Ectodermal cell (in vitro differentiated cells): ENCODE results near the gene MEIS3.

Experiments used
- H3K27ac ChIP-seq: 2 replicates; pipeline ENCODE4 v1.7.0; 2013; ENCODE audit warnings: mild to moderate bottlenecking, low read depth, low read length; ENCODE audit not compliant: insufficient read depth, poor library complexity, severe bottlenecking
- H3K27me3 ChIP-seq: 2 replicates; pipeline ENCODE4 v1.7.0; 2013; ENCODE audit warnings: mild to moderate bottlenecking, low read length; ENCODE audit not compliant: insufficient read depth, control insufficient read depth, poor library complexity, severe bottlenecking
- H3K36me3 ChIP-seq: one replicate; pipeline ENCODE4 v1.7.0; 2013; ENCODE audit warnings: low read length; ENCODE audit not compliant: control insufficient read depth, insufficient read depth
- H3K4me1 ChIP-seq: one replicate; pipeline ENCODE4 v1.7.0; 2013; ENCODE audit warnings: low read length; ENCODE audit not compliant: control insufficient read depth, insufficient read depth
- H3K4me3 ChIP-seq: 2 replicates; pipeline ENCODE4 v1.7.0; 2013; ENCODE audit warnings: low read depth, low read length, control low read depth; ENCODE audit not compliant: insufficient read depth
- H3K9me3 ChIP-seq: 2 replicates; pipeline ENCODE4 v1.7.0; 2013; ENCODE audit warnings: mild to moderate bottlenecking, low read length, moderate library complexity; ENCODE audit not compliant: control insufficient read depth
- WGBS, 2 experiments: methylation state at CpG; one replicate each; pipeline ENCODE4 v1.1.7; 2013; ENCODE audit warnings: missing lambda C conversion rate in 2 of 2; 5-methylcytosine and 5-hydroxymethylcytosine counted together

MEIS3 gene

GRCh38 chr19:47362321-47362720 is 57.0 kb downstream of the MEIS3 start:
- Histone ChIP-seq H3K36me3 (peaks cover 40% of the 10 kb centered on the region), H3K27me3 (no peaks in the 10 kb centered on the region), H3K9me3 (no peaks in the 10 kb centered on the region), H3K27ac (no peak overlapping the region), H3K4me1 (no peaks in the 10 kb centered on the region), H3K4me3 (no peak overlapping the region)
- WGBS, 2 experiments = 96% methylated on average over 21 of the region's 21 CpGs

- 95 to 96% methylated on average over 6 of the region's 6 CpGs for WGBS, 2 experiments
- no peaks in the 10 kb centered on the region for H3K9me3 ChIP-seq
- no peak overlapping the region for H3K4me3 ChIP-seq
- H3K27me3 ChIP-seq = no peaks in the 10 kb centered on the region
- peaks cover 58% of the 10 kb centered on the region for H3K36me3 ChIP-seq
- H3K4me1 ChIP-seq = no peaks in the 10 kb centered on the region
- no peak overlapping the region for H3K27ac ChIP-seq
Measured at GRCh38 chr19:47358936-47359335, 60.4 kb downstream of the MEIS3 start.

- Histone ChIP-seq H3K36me3 (peaks cover 60% of the 10 kb centered on the region), H3K4me3 (no peak overlapping the region), H3K9me3 (no peaks in the 10 kb centered on the region), H3K27me3 (no peaks in the 10 kb centered on the region), H3K4me1 (no peaks in the 10 kb centered on the region), H3K27ac (no peak overlapping the region)
- 95 to 96% methylated on average over 28 of the region's 28 CpGs for WGBS, 2 experiments
Measured at GRCh38 chr19:47357788-47358680, 61.3 kb downstream of the MEIS3 start.

GRCh38 chr19:47356900-47357299 is 62.4 kb downstream of the MEIS3 start:
- no peaks in the 10 kb centered on the region for H3K4me1 ChIP-seq
- no peak overlapping the region for H3K27ac ChIP-seq
- no peaks in the 10 kb centered on the region for H3K9me3 ChIP-seq
- WGBS, 2 experiments = 95 to 96% methylated on average over 6 of the region's 6 CpGs
- H3K4me3 ChIP-seq = no peak overlapping the region
- H3K36me3 ChIP-seq = peaks cover 59% of the 10 kb centered on the region
- H3K27me3 ChIP-seq = no peaks in the 10 kb centered on the region

GRCh38 chr19:47353307-47353712 is 66.0 kb downstream of the MEIS3 start:
- WGBS, 2 experiments = 97% methylated on average over 24 of the region's 24 CpGs
- Histone ChIP-seq H3K4me3 (no peak overlapping the region), H3K9me3 (no peaks in the 10 kb centered on the region), H3K4me1 (peaks cover 15% of the 10 kb centered on the region), H3K36me3 (peaks cover 44% of the 10 kb centered on the region), H3K27ac (no peak overlapping the region), H3K27me3 (peaks cover 5% of the 10 kb centered on the region)
